HG02970 (cell line): ENCODE measurements around the gene SKAP2.

ENCODE experiments used
- ATAC-seq: cut with Tn5 transposase; IDR thresholded peaks from one replicate; pipeline ENCODE4 v1.9.1; 2021; ENCODE audit warnings: mild to moderate bottlenecking, moderate library complexity, moderate number of reproducible peaks; ENCODE audit not compliant: unreplicated experiment, low FRiP score

SKAP2 gene

DNA sequence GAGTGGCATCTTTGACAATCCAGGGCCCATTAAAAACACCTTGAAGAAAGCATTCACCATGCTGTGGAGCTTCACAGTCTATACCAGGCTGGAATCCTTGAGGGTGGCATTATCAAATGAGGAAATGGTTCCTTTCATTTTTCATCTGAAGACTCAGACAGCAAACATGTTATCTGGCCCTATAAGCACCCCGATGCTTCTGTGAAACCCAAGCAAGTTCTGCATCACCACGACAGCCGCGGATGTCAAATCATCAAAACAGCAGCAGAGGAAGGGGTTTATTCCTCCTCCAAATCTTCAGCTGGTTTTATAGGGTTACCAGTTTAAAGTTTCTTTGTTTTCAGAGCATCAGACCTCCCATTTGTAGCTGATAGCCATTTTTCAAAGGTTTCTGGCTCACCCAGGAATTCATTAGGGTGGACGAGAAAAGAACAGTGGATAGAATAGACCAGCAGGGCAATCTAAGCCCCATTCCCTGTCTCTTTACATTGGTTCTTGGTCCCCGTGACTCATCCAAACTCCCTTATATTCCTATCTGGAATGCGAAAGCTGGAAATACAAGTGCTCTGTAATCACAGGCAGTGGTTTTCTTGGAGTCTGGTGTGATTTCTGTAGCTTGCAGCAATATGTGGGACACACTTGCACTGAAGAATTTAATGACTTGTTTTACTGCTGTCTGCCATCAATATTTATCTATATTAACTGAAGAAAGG, 217.9 kb downstream of the SKAP2 start:
- no peak for ATAC-seq

DNA sequence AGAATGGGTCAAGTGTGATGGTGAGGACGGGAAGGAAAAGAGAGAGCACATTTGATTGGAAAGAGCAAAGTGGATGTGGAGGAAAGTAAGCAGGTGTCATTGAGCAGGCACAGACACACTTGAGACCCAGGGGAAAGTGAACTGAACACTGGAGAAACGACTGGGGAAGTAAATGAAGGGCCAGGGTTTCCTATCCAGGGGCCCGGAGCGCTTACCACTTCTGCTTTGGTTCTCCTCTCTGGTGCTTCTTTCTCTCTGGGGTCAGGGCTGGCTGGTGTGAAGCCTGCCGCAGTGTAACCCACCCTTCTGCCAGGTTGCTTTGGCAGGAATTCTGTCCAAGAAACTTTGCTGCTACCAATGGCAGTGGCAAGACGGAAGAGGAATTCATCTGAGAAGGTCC, 219.3 kb downstream of the SKAP2 start:
- ATAC-seq: no peak

DNA sequence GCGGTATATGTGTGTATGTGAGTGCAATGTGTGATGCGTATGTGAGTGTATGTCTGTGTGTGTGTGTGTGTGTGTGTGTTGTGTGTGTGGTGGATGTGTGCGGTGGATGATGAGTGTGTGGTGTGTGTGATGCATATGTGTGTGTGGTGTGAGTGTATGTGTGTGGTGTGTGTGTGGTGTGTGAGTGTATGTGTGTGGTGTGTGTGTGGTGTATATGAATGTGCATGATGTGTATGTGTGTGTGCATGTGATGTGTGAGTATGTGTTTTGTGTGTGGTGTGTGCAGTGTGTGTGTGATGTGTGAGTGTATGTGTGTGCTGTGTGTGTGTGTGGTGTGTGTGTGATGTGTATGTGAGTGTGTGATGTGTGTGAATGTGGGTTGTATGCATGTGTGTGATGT, 222.0 kb downstream of the SKAP2 start:
- ATAC-seq: no peak

DNA sequence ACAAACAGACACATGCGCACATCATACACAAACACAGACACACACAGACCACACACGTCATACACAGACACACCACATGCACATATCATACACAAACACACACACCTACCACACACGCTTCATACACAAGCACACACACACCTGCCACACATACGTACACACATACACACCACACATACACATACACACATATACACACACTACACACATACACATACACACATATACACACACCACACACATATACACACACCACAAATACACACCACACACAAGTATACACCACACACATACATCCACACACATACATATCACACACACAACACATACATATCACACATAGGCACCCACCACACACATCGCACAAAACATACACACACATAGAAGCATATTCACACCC, 224.7 kb downstream of the SKAP2 start:
- ATAC-seq: no peak

DNA sequence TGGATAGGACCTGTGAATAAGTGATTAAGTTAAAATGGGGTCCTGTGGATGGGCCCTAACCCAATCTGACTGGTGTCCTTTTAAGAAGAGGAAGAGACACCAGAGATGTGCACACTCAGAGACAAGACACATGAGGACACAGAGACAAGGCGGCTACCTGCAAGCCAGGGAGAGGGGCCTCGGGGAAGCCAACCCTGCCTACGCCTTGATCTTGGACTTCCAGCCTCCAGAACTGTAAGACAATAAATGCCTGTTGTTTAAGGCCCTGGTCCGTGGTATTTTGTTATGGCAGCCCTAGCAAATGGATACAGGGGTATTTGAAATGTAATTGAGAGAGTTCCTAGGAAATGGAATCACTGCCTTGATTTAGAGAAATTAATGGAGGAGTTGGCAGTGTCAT, 225.3 kb downstream of the SKAP2 start:
- no peak for ATAC-seq

DNA sequence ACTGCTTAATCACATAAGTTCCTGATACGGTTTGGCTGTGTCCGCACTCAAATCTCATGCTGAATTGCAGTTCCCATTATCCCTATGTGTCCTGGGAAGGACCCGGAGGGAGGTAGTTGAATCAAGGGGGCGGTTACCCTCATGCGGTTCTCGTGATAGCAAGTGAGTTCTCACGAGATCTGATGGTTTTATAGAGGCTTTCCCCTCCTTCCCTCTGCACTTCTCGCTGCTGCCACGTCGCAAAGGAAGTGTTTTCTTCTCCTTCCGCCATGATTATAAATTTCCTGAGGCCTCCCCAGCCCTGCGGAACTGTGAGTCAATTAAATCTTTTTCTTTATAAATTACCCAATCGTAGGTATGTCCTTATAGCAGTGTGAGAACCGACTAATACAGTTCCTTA, 226.2 kb downstream of the SKAP2 start:
- ATAC-seq: no peak

DNA sequence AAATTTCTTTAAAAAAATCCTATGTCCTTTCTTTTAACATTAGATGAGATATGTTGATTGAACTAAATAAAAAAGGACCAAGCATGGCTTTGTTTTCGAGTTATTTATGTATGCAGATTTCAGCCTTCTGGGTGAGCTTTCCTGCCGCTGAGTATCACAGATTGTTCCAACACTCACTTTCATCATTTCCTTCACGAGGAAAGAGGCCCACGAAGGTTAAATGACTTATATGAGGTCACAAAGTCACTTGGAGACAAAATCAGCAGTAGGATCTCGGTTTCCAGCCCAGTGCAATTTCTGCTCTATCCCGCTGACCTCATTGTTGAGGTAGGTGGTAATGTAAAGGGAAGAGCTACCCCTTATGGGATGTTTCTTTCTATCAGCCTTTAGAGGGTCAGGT, 226.8 kb downstream of the SKAP2 start:
- ATAC-seq: no peak

DNA sequence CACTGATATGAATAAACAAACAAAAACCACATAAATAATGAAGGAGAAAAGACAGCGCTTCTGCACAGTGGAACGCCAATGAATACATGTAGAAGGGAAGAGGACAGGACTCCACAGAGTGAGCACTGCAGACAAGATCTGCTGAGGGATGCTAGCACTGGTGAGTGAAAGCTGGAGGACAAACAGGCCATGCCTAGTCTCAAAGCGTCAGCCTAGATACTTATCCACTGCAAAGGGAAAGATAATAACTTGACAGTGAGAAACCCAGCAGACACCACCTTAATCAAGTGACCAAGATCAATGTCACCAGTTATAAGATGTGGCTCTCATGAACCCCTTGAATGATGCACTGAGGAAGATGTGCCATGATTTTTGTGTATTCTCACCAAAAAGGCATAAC, 227.6 kb downstream of the SKAP2 start:
- no peak for ATAC-seq

DNA sequence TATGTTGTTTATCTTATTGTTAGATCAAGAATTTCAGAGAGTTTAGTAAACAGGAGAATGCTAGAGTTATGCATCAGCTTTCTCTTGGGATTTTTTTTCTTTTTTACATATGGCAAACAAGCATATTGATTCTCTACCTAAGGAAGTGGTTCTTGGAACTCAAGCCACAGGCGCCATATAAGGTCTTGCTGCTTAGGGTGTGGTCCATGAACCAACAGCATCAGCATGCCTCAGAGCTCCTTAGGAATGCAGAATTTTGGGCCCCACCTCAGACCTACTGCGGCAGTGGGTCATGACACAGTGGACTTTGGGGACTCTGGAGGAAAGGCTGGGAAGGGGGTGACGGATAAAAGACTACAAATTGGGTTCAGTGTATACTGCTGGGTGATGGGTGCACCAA, 230.8 kb downstream of the SKAP2 start:
- ATAC-seq: no peak

DNA sequence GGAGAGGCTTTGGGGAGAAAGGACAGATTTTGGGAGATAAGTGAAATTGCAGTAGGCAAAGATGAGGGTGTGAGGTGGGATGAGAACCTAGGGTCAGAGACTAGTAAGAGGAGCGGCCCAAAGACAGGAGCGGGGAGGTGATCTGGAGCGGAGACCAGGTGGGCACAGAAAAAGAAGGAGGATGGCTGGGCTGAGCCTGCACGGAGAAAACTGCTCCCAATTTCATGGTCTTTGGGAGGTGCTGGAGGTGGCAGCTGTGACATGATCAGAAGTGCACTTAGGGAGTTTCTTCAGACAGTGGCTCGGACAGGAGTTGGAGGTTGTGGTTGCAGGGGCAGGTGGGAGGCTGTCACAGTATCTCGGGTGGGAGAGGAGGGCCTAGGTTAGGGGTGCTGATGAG, 232.8 kb downstream of the SKAP2 start:
- ATAC-seq: no peak

DNA sequence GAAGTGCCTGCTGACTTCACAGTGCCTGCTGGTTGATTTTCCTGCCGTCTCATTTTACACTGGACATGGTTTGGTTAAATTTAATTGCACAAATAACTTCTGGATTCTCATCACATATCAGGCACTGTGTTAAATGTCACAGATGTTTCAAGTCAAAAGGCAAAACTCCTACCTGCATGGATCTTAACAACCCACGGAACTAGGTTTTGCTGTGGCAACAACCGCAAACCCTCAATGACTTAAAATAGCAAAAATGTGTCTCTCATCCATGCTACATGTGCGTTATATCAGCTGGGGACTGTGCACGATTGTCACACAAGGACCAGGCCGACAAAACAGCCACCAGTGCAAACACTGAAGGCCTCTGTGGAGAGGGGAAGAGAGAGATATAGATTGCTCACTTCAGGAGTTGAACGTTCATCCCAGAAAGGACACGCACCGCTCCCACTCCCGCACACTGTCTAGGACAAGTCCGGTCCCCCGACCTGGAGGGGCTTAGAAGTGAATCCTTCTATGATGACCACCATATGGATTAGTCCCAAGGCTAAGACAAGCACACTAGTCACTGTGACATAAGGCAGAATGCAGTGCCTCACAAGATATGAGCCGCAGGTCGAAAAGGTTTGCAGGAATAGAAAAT, 233.3 kb downstream of the SKAP2 start:
- ATAC-seq: no peak

DNA sequence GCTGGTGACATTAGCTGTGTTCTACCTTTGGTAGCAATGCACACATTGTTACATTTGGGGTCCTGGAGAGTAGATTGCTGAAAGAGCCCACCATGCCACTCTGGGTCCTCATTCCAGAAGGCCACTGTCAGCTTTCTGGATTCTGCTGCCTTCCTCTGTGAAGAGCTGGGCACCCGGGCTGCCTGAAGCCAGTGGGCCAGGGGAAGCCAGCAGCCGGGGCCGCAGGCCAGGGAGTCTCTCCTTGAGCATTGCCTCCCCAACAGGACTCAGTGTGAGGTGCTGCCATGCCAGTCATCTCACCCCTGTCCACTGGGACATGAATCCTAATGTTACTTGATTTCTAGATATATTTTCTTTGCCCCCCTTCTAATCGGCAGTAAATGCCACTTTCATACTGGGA, 234.0 kb downstream of the SKAP2 start:
- no peak for ATAC-seq

DNA sequence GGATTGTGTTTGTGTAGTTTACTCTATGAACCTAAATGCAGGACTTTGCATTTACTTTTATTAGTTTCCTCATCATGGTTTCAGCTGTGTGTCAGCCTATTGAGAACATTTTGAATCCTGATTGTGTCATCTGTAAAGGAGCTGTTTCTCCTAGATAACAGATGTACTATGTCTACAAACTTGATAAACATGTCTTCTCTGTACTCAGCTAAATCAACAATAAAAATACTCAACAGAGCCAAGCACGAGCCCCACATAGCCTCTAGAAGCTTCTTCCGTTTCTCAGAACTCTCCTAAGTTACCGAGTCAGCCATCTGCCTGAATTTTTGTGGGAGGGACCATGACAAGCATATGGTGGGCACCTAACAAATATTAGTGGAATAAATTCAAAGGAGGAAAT, 234.7 kb downstream of the SKAP2 start:
- ATAC-seq: no peak

DNA sequence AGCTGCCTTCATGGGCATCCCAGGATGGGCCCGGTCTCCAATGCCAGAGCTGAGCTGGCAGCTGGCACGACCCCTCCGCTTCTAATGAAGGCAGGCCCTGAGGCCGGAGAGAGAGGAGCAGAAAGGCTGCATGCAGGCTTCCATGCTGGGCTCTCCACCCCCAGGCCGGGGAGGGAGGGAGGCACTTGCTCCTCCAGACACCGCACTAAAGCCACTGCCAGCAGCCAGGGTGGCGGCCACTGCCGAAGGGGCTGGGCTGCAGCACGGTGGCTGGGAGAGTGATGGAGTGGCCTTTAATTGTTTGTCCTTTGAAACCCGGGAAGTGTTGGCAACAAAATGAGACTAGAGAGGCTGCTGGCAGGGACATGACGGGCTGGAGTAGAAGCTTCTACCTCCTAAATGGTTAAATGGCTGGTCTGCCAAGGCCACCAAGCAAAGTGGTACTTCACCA, 236.5 kb downstream of the SKAP2 start:
- no peak for ATAC-seq

DNA sequence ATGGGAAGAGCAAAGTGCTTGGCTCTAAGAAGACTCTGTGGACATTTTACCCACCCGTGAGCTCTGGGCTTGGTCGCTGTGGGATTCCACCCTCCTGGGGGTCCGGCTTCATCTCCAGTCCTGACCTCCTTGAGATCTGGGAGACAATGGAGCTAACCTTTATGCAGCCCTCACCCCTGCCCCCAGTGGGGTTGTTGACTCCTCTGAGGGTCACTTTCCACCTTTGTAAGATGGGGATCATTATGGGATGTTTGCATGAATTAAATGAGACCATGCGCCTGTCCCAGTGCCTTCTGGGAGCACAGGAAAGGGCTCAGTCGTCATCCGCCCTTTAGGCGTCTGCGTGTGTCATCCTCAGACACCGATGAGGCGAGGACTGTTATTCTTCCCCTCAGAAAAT, 237.2 kb downstream of the SKAP2 start:
- no peak for ATAC-seq

DNA sequence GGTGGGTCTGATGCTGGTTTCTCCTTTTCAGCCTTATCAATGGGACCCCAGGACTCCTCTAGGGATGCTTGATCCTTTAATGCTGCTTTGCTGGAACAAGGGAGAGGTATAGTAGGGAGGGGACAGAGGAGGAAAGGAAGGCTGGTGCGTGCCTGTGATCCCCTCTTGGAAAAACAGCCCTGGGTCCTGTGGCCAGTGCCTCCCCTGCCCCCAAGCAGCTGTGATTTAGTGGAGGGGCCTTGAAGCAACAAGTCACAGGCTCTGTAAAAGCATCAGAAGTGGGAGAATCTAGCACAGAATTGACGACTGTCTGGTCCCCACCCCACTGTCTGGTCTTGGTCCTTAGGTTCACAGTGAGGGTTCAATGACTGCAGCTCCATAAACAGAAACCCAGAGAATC, 237.7 kb downstream of the SKAP2 start:
- no peak for ATAC-seq

DNA sequence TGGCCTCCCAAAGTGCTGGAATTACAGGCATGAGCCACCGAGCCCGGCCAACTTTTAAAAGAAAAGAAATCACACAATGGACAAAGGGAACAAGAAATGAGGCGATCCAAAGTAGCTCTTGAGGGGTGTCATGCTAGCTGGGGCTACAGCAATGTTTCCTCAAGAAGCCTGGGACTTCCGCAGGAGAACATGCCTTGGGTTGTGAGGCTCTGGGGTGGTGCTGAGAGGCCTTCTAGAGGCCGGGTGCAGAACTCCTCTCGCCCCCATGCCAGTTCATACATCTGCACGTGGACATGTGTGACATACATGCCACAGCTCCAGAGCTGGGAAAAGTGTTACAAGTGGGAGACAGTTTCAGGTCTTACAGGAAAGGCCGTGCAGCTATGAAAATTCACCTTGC, 238.2 kb downstream of the SKAP2 start:
- no peak for ATAC-seq

DNA sequence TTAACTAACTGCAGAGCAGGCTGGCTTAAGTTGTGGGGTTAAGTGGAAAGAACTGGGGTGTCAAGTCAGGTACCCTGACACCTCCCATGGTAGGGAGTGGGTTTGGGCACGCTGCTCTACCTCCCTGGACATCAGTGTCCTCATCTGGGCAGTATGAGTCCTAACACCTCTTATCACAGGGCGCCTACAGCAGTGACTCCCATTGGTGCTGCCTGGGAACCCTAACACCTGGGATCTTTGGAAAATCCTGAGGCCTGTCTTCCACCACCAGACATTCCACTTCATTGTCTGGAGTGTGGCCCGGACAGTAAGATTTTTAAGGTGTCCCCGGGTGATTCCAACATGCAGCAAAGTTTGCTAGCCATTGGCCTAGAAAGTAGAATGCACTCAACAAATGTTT, 239.1 kb downstream of the SKAP2 start:
- no peak for ATAC-seq

DNA sequence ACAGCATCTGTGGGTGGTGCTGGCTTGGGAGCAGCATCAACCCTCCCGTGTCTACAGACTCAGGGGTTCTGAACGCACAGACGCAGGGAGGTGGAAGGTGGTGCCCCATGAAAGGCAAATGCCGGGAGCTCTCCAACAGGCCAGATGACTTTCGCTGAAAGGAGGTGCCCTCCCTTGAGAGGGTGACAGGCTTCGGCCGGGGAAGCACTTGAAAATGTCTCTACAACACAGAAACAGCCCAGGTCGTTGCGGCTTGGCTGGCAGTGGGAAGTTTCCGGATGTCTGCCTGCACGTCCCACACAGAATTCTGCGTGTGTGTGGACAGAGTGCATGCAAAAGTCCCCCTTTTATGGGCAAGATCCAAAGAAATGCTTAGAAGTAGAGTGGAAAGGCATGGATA, 239.6 kb downstream of the SKAP2 start:
- no peak for ATAC-seq

DNA sequence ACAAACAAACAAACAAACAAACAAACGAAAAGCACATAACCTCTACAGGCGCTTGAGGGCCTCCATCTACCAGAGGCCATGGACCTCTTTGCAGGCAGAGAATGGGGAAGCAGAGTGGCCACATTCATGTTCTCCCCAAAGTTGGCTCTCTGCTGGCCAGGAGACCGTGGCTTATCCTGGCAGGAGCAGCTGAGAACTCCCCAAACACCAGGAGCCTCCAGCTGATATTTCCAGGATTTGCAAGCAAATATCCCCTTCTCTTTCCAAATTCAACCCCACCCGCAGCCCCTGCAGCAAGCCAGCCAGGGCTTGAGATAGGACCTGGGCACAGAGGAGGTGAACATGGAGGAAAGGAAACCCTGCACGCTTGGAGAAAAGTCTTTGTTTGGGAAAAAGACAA, 240.0 kb downstream of the SKAP2 start:
- ATAC-seq: no peak

DNA sequence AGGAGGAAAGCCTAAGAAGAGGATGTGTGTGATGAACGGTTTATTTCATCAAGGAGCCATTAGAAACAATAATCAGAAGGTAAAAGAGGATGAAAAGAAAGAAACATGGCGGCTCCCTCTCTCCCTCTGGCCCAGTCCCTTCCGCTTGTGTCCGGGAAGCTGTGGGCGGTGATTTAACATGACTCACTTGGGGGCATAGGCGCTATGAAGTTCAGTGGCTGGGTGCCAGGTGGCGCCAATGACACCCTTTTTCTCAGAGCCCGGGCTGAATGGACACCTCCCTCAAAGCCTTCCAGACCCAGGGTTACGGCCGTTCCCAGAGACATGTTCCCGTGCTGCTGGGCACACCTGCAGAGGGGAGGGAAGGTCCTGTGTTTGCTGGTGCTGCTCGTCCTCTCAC, 244.0 kb downstream of the SKAP2 start:
- no peak for ATAC-seq

DNA sequence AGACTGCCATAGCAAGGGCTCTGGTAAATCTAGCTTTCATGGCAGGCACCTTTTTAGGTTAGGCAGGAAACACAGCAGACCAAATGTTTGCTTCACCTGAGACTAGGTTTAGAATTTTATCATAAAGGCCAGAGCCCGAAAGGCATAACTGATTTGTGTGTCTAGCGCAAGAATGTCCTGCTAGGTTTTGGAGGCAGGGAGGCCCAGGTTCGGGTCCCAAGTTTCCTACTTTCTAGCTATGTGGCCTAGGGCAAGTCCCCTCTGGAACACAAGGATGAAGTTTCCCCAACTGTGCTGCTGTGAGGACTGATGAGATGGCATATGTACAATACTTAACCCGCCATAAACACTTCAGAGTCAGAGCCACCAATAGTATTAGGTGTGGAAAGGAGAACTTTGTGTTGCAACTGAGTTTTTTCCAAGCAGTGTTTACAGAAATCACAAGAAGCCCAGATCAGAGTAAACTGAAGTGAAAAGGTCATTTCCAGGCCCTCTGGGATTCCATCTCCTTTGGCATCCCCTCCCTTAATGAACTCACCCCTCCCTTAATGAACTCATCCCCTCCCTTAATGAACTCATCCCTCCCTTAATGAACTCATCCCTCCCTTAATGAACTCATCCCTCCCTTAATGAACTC, 244.9 kb downstream of the SKAP2 start:
- no peak for ATAC-seq
